ENCODE results near the gene UBE2I.

UBE2I gene

DNA sequence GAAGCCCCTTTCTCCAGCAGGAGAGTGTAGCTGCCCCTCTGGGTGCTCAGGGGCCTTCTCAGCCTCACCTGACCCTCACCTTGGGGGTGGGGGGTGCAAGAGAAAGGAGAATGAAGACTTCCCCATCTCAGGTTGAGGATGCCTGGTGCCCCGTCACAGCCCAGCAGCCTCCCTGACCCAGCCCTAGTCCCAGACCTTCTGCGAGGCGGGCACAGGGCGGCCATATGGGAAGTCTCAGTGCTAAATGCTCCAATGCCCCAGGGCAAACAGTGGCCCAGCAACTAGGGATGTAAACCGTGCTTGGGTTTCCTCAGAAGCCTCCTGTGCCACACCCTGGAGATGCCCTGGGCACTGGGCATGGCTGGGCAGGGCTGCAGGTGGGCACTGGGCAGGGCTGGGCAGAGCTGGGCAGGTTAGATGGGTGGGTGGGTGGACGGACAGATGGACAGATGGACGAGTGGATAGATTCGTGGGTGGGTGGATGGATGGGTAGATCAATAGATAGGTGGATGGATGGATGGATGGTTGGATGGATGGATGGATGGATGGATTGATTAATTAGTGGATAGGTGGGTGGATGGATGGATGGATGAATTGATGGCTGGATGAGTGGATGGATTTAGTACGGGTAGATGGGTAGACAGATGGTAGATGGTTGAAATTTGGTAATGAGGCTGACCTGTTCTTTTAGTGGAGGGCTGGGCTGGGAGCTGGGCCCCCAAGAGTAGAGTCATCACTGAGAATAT is 36.8 kb upstream of the UBE2I start:
- DNase-seq (ENCODE audit: low read depth) = no peak
- H3K4me3 ChIP-seq (ENCODE audit: low read depth, low read length) = no peak overlapping the region

DNA sequence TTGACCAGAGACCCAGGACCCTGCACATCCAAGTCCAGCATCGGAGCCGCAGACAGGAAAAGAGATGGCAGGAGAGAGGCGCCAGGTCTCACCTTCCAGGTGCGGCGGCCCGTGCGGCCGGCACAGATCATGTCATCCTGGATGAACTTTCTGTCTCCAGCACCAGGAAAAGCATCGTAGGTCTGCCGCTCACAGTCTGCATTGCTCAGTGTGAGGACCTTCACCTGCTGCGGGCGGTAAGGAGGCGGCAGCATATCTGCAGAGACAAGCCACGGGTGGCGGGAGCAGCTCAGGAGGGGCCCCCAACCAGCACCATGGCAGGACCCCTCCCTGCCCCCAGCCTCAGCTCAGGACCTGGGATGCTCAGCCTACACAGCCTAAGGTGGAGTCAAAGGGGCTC is 35.6 kb upstream of the UBE2I start:
- no peak overlapping the region for H3K4me3 ChIP-seq (ENCODE audit: low read depth, low read length)
- TF ChIP-seq, protein P1, sequence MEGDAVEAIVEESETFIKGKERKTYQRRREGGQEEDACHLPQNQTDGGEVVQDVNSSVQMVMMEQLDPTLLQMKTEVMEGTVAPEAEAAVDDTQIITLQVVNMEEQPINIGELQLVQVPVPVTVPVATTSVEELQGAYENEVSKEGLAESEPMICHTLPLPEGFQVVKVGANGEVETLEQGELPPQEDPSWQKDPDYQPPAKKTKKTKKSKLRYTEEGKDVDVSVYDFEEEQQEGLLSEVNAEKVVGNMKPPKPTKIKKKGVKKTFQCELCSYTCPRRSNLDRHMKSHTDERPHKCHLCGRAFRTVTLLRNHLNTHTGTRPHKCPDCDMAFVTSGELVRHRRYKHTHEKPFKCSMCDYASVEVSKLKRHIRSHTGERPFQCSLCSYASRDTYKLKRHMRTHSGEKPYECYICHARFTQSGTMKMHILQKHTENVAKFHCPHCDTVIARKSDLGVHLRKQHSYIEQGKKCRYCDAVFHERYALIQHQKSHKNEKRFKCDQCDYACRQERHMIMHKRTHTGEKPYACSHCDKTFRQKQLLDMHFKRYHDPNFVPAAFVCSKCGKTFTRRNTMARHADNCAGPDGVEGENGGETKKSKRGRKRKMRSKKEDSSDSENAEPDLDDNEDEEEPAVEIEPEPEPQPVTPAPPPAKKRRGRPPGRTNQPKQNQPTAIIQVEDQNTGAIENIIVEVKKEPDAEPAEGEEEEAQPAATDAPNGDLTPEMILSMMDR (IDR thresholded peaks at IDR 0.05; ENCODE audit: control insufficient read depth, extremely low read depth, insufficient read depth) = no peak
- no peak for DNase-seq (ENCODE audit: low read depth)

More for the DNA sequence above, 36.8 kb upstream of the UBE2I start:
- TF ChIP-seq, protein P1 (IDR thresholded peaks at IDR 0.05; ENCODE audit: control insufficient read depth, extremely low read depth, insufficient read depth) = no peak

DNA sequence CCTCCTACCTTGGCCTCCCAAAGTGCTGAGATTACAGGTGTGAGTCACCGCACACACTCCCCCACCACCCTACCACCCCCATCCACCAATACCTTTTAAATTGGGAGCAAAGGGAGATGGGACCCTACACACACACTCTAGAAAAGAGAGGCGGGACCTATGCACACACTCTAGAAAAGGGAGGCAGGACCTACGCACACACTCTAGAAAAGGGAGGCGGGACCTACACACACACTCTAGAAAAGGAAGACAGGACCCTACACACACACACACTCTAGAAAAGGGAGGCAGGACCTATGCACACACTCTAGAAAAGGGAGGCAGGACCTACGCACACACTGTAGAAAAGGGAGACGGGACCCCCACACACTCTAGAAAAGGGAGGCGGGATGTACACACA is 34.7 kb upstream of the UBE2I start:
- TF ChIP-seq, protein P1 (IDR thresholded peaks at IDR 0.05; ENCODE audit: control insufficient read depth, extremely low read depth, insufficient read depth) = no peak
- no peak overlapping the region for H3K4me3 ChIP-seq (ENCODE audit: low read depth, low read length)
- DNase-seq (ENCODE audit: low read depth) = no peak

DNA sequence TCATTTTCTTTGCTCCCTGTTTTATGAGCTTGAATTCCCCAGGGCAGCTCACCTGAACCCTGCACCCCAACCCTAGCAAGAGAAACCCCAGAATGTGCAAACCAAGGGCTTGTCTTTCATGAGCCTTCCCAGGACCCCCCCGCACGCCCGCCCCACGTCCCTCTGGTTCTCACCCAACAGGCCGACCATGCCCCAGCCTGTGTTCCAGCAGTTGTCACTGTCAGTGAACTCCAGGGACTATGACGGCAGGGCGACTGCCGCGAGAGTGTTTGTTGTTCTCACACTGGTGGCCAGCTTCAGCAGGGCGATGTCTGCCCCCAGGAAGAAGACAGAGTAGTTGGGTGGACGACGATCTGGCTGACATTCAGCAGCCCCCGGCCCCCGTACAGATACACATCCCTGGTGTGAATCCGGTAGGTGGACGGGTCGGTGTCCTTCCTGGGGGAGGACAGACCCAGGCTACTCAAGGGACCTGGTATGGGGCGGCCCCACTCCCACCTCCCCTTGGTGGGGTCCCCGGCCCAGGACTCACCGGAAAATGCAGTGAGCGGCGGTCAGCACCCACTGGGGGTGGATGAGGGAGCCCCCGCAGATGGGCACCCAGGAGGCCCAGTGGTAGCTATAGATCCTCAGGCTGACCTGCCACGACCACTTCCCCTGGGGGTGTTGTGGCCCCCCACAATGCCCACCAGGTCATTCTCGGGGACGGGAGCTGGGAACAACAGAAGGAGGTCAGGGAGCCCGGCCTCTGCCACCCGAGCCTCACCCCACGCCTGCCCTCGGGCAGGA is 33.5 kb upstream of the UBE2I start:
- TF ChIP-seq, protein P1 (IDR thresholded peaks at IDR 0.05; ENCODE audit: control insufficient read depth, extremely low read depth, insufficient read depth) = no peak
- no peak for DNase-seq (ENCODE audit: low read depth)
- no peak overlapping the region for H3K4me3 ChIP-seq (ENCODE audit: low read depth, low read length)

DNA sequence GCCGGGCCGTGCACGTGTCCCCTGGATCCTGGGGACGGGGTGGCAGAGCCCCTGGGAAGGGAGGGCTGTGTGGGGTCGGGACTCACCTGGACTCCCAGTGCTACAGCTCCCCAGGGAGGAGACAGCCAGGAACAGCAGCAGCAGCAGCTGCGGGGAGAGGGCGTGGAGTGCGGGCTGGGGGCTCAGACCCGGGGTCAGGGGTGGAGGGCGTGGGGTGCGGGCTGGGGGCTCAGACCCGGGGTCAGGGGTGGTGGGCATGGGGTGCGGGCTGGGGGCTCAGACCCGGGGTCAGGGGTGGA is 32.9 kb upstream of the UBE2I start:
- no peak overlapping the region for H3K4me3 ChIP-seq (ENCODE audit: low read depth, low read length)
- no peak for DNase-seq (ENCODE audit: low read depth)
- TF ChIP-seq, protein P1 (IDR thresholded peaks at IDR 0.05; ENCODE audit: control insufficient read depth, extremely low read depth, insufficient read depth) = no peak

DNA sequence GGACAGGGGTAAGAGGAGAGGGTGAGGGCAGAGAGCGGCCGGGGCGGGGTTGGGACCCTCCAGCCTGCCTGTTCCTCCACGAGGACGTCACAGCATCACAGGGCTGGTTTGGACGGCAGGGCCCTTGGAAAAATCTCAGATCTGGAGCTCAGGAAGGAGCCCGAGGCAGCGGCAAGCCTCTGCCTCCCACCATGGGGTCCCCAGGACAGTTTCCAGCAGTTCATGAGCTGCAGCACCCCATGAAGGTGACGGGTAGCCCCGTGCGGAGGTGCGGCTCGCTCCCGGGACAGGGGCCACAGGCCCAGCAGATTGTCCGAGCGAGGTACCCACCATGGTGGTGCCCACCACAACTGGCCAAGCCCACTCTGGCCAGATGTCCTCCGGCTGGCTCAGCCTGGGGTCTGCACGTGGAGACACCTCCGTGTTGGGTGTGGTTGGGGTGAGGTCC is 32.3 kb upstream of the UBE2I start:
- no peak overlapping the region for H3K4me3 ChIP-seq (ENCODE audit: low read depth, low read length)
- TF ChIP-seq, protein P1 (IDR thresholded peaks at IDR 0.05; ENCODE audit: control insufficient read depth, extremely low read depth, insufficient read depth) = no peak
- no peak for DNase-seq (ENCODE audit: low read depth)

All from LNCaP clone FGC (cell line).